Muscle layer of duodenum (tissue), 2 donors: Measurements from ENCODE around the gene FAM174B.

ENCODE experiments used
- H3K27ac ChIP-seq: one replicate; pipeline ENCODE4 v1.7.0; 2013; ENCODE audit warnings: mild to moderate bottlenecking, low read length
- H3K27me3 ChIP-seq: one replicate; pipeline ENCODE4 v1.7.0; 2013; ENCODE audit warnings: low read depth, mild to moderate bottlenecking, control low read depth, low read length
- H3K36me3 ChIP-seq, 2 donors: one replicate each; pipeline ENCODE4 v1.7.0; 2013; ENCODE audit warnings: low read length in 2 of 2, control low read depth in 1 of 2, mild to moderate bottlenecking in 1 of 2; ENCODE audit not compliant: insufficient read depth in 2 of 2, control insufficient read depth in 1 of 2
- H3K4me1 ChIP-seq, 2 donors: one replicate each; pipeline ENCODE4 v1.7.0; 2013; ENCODE audit warnings: low read length in 2 of 2, mild to moderate bottlenecking in 2 of 2, control low read depth in 1 of 2, moderate library complexity in 1 of 2; ENCODE audit not compliant: insufficient read depth in 2 of 2, control insufficient read depth in 1 of 2
- H3K4me3 ChIP-seq, 2 donors: one replicate each; pipeline ENCODE4 v1.7.0; 2013; ENCODE audit warnings: low read length in 2 of 2, low read depth in 1 of 2, mild to moderate bottlenecking in 1 of 2
- H3K9me3 ChIP-seq, 2 donors: one replicate each; pipeline ENCODE4 v1.7.0; 2013; ENCODE audit warnings: low read length in 2 of 2, control low read depth in 1 of 2, mild to moderate bottlenecking in 1 of 2; ENCODE audit not compliant: control insufficient read depth in 1 of 2
- donor health status: healthy.

The FAM174B gene

GRCh38 chr15:92638291-92638708 lies 17.3 kb downstream of the FAM174B start:
- peaks cover 0 to 41% of the 10 kb centered on the region in 2 donors for H3K4me1 ChIP-seq
- no peaks in the 10 kb centered on the region for H3K36me3 ChIP-seq
- H3K4me3 ChIP-seq, result peak overlapping the region in 1 of 2 donors; percentile 28
- H3K27ac ChIP-seq, result peak overlapping the region; percentile 53
- peaks cover 0 to 3% of the 10 kb centered on the region in 2 donors for H3K9me3 ChIP-seq
- no peaks in the 10 kb centered on the region for H3K27me3 ChIP-seq

- Histone ChIP-seq H3K27ac (no peak overlapping the region), H3K4me1 (peaks cover 0 to 41% of the 10 kb centered on the region in 2 donors)
Measured at GRCh38 chr15:92637626-92638025, 17.9 kb downstream of the FAM174B start.

DNA sequence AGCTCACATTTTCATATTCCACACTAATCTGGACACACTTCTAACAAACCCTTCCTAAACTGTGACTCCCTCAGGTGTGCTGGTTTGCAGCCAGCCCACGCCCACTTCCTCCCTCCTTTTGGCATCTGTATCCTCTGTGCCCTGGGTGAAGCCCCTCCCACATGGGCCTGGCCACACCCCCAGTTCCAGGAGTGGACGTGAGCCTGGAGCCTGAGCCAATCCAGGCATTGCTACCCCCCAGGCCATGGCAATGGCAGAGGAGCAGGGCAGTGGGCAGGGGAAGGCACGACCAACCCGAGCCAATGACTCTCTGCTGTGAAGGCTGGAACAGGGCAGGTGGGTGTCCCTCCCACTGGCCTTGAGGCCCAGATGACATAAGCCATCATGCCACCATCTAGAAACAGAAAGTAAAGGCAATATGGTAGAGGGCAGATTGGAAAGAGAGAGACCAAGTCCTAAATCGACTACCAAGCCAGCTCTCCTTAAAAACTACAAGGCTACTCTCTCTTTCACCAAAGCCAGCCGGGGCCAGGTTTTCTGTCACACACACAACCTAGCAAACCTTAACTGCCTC lies 18.6 kb downstream of the FAM174B start:
- Histone ChIP-seq H3K9me3 (peaks cover 0 to 1% of the 10 kb centered on the region in 2 donors), H3K27me3 (no peaks in the 10 kb centered on the region), H3K4me1 (peaks cover 0 to 41% of the 10 kb centered on the region in 2 donors), H3K4me3 (no peak overlapping the region), H3K27ac (no peak overlapping the region), H3K36me3 (no peaks in the 10 kb centered on the region)

More at GRCh38 chr15:92637626-92638025, 17.9 kb downstream of the FAM174B start:
- Histone ChIP-seq H3K27me3 (no peaks in the 10 kb centered on the region), H3K36me3 (no peaks in the 10 kb centered on the region), H3K4me3 (no peak overlapping the region), H3K9me3 (peaks cover 0 to 3% of the 10 kb centered on the region in 2 donors)

GRCh38 chr15:92636401-92636907 lies 19.1 kb downstream of the FAM174B start:
- no peak overlapping the region for H3K4me3 ChIP-seq
- H3K27ac ChIP-seq, result no peak overlapping the region
- no peaks in the 10 kb centered on the region for H3K27me3 ChIP-seq
- H3K4me1 ChIP-seq, result peaks cover 0 to 41% of the 10 kb centered on the region in 2 donors
- no peaks in the 10 kb centered on the region for H3K36me3 ChIP-seq
- no peaks in the 10 kb centered on the region for H3K9me3 ChIP-seq

GRCh38 chr15:92634671-92635201 lies 20.8 kb downstream of the FAM174B start:
- no peak overlapping the region for H3K27ac ChIP-seq
- H3K27me3 ChIP-seq, result no peaks in the 10 kb centered on the region
- no peaks in the 10 kb centered on the region for H3K9me3 ChIP-seq
- no peaks in the 10 kb centered on the region for H3K36me3 ChIP-seq
- H3K4me3 ChIP-seq, result no peak overlapping the region
- H3K4me1 ChIP-seq, result peaks cover 0 to 41% of the 10 kb centered on the region in 2 donors

DNA sequence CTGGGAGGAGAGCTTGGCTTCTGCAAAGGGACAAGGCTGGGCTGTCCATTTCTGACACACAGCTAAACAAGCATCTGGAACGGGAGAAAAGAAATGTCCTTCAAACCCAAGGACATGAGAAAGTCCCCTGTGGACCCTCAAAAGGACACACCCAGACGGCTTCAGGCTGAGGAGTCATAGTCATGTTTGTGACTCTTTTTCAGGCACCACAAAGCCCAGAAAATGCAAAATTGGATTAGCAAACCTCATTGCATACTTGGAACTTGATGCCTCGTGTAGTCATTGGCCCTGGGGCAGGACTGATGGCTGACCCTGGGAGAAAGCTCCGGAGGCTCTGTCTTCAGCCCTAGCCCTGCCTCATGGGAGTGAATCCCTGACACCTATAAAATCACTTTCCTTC lies 21.5 kb downstream of the FAM174B start:
- Histone ChIP-seq H3K27ac (no peak overlapping the region), H3K4me3 (no peak overlapping the region), H3K36me3 (peaks cover 0 to 5% of the 10 kb centered on the region in 2 donors), H3K4me1 (peaks cover 0 to 40% of the 10 kb centered on the region in 2 donors), H3K27me3 (no peaks in the 10 kb centered on the region), H3K9me3 (no peaks in the 10 kb centered on the region)

DNA sequence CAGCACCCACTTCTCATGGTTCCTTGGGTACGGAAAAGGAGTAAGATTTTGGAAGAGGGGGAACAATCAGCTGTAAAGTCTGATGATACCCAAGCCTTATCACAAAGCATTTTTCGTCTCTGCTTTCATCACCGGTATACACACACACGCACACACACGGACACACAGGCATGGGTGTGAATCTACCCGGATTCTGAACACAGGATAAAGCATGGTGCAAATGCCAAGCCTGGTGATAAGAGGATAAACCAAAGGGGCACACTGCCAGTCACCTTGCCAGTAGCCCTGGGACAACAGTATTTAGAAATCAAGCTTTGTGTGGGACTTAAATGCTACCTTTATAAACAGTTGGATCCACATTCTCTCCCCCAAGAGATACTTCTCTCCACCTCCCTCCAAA lies 22.2 kb downstream of the FAM174B start:
- H3K36me3 ChIP-seq, result peaks cover 0 to 7% of the 10 kb centered on the region in 2 donors
- H3K27me3 ChIP-seq, result no peaks in the 10 kb centered on the region
- H3K4me3 ChIP-seq, result no peak overlapping the region
- H3K27ac ChIP-seq, result no peak overlapping the region
- H3K4me1 ChIP-seq, result peaks cover 0 to 34% of the 10 kb centered on the region in 2 donors
- H3K9me3 ChIP-seq, result no peaks in the 10 kb centered on the region

DNA sequence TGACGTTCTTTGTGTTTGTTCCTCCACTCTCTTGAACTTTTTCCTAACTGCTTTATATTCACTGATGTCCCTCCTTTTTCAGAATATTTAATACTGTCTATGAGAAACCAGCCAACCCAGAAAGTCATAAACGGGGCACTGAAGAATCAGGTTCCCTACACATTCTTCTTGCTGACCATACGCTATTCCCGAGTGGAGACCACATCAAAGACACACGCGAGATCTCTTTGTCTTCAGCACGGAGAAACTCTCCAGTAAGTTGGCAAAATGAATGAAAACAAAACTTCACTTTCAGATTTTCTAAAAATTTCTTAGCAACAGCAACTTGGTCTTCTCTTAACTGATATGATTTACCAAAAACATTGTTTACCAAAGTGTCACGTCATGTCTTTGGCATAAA lies 22.6 kb downstream of the FAM174B start:
- Histone ChIP-seq H3K9me3 (no peaks in the 10 kb centered on the region), H3K27me3 (no peaks in the 10 kb centered on the region), H3K4me1 (peaks cover 0 to 33% of the 10 kb centered on the region in 2 donors)

DNA sequence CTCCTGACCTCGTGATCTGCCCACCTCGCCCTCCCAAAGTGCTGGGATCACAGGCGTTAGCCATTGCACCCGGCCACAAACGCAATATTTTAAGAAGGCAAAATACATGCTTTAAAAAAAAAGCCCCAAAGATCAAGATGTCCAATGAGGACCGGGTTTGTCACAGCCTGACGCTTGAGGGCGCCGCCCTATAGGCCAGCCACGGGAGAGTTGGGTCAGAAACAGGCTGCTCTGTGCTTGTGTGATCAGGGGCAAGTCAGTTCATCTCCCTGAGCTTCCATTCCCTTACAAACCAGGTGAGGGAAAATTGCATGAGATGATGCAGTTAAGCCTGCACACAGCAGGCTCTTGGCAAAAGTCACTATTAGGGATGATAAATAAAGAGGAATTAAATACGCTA lies 23.9 kb downstream of the FAM174B start:
- Histone ChIP-seq H3K4me3 (no peak overlapping the region), H3K36me3 (peaks cover 0 to 7% of the 10 kb centered on the region in 2 donors), H3K27me3 (no peaks in the 10 kb centered on the region), H3K4me1 (peaks cover 0 to 20% of the 10 kb centered on the region in 2 donors), H3K9me3 (no peaks in the 10 kb centered on the region), H3K27ac (no peak overlapping the region)

More for the DNA sequence above, 22.6 kb downstream of the FAM174B start:
- Histone ChIP-seq H3K27ac (no peak overlapping the region), H3K36me3 (peaks cover 0 to 7% of the 10 kb centered on the region in 2 donors), H3K4me3 (no peak overlapping the region)

DNA sequence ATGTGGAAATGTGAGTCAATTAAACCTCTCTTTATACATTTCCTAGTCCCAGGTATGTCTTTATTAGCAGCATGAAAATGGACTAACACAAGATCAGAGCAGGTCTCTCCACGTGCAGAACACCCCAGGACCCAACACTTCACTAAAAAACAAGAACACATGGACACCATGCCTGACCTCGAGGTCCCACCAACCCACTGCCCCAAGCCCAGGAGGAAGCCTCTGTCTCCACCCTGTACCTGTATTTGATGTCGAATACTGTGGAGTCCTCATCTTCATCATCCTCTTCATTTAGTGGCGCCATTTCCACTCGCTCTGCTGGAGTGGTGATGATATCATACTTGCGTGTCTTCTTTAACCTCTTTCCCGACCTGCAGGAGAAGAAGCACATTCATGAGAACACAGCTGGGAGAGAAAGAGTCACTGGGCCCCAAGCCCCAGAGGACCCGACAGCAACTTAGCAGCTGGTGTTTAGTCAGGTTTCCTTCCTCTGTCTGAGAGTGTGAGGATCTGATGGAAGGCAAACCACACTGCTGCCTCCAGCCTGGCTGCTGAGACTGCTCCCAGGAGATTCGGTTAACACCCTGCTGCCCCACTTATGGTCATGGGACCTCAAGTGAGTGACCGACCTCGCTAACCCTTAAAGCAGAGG lies 25.5 kb downstream of the FAM174B start:
- no peak overlapping the region for H3K27ac ChIP-seq
- no peak overlapping the region for H3K4me3 ChIP-seq
- peaks cover 0 to 7% of the 10 kb centered on the region in 2 donors for H3K36me3 ChIP-seq
- no peaks in the 10 kb centered on the region for H3K9me3 ChIP-seq
- H3K4me1 ChIP-seq, result peaks cover 0 to 15% of the 10 kb centered on the region in 2 donors
- no peaks in the 10 kb centered on the region for H3K27me3 ChIP-seq

GRCh38 chr15:92629276-92629974 lies 26.1 kb downstream of the FAM174B start:
- H3K4me1 ChIP-seq, result peaks cover 0 to 14% of the 10 kb centered on the region in 2 donors
- H3K36me3 ChIP-seq, result peaks cover 0 to 7% of the 10 kb centered on the region in 2 donors
- no peak overlapping the region for H3K27ac ChIP-seq
- H3K9me3 ChIP-seq, result no peaks in the 10 kb centered on the region
- no peaks in the 10 kb centered on the region for H3K27me3 ChIP-seq
- H3K4me3 ChIP-seq, result no peak overlapping the region
